Epithelial cell of proximal tubule (primary cell): ENCODE results near the gene ITFG2. TPM values are rescaled to one million over a fixed set of nuclear protein-coding genes. Genes with fewer than 3 reads are reported as not detected.
A peak's percentile ranks its signal among the peaks of the same experiment; 100 is the strongest.

ENCODE experiments used
- DNase-seq: peaks from one replicate; pipeline ENCODE4 v3.0.0-alpha.2; 2011; ENCODE audit warnings: low read depth
- H3K4me3 ChIP-seq: 2 replicates; pipeline ENCODE4 v1.5.1; 2011; ENCODE audit warnings: low read depth, mild to moderate bottlenecking, low read length
- CTCF ChIP-seq: conservative IDR thresholded peaks from 2 replicates; pipeline ENCODE4 v1.5.1; 2012; ENCODE audit warnings: low read depth, mild to moderate bottlenecking, low read length
- total RNA-seq: library from RNA; depleted of rRNA; stranded (reverse); fragments of >200 nt; gene quantifications from 2 replicates; pipeline ENCODE4 v1.2.3, GENCODE V29; 2015

Gene ITFG2
- total RNA-seq, 1 donor from 2014 or later = 35.1 TPM

DNA sequence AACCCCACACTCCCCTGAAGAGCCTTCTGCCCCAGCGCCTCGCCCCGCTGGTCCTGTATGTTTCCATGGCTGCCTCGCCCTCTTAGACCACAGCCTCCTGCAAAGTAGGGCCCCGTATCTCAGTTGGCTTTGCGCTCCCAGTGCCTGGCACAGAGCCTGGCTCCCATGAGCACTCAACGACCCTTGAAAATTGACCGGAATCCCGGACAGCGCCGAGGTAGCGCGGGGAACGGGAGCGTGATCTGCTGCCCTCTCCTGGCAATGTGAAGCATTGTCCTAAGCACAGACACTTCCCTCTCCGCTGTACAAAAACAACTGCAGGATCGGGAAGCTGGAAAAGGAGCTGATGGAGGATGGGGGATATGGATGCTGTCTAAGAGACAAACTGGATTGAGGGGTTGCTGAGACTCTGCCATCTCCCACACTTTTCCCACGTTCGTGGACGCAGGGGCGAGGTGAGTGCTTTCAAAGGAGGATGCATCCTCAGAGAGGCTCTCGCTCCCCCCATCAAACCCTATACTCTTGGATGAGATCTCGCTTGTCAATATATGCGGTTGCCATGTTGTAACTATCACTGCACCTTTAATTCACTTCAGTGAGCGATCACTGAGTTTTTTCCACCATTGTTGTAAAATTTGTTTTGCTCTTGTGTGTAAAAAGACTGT is 28.4 kb upstream of the ITFG2 start:
- DNase-seq = no peak
- TF ChIP-seq CTCF = peak; percentile 92
- H3K4me3 ChIP-seq = no peak overlapping the region

DNA sequence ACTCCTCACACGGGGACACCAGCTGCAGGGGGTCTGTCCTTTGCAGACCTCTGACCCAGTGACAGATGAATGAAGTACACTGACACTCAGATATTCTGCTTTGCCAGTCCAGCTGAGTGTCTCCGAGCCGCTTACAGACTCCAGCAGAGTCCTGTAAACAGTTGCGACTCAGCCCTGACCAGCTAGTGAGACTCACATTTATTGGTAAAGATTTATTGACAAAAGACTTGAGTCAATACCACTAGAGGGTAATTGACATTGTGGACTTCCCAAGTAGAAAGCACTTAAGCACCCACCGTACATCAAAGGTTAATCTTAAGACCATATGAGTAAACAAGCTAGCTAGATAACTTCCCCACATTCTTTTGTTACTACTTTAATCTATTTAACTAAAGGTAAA is 27.5 kb upstream of the ITFG2 start:
- no peak overlapping the region for H3K4me3 ChIP-seq
- DNase-seq = no peak
- TF ChIP-seq CTCF = no peak

GRCh38 chr12:2791089-2791488 is 21.4 kb upstream of the ITFG2 start:
- no peak overlapping the region for H3K4me3 ChIP-seq
- TF ChIP-seq CTCF = no peak
- no peak for DNase-seq

- H3K4me3 ChIP-seq = no peak overlapping the region
- TF ChIP-seq CTCF = no peak
- no peak for DNase-seq
These were observed 19.6 kb upstream of the ITFG2 start for GRCh38 chr12:2792671-2793500.

GRCh38 chr12:2793561-2793960 is 18.9 kb upstream of the ITFG2 start:
- DNase-seq = no peak
- no peak for TF ChIP-seq CTCF
- no peak overlapping the region for H3K4me3 ChIP-seq

- H3K4me3 ChIP-seq = peak overlapping the region; percentile 81
- no peak for DNase-seq
- TF ChIP-seq CTCF = no peak
These were observed 18.2 kb upstream of the ITFG2 start for GRCh38 chr12:2794191-2794735.
